ENCODE data around the gene PCTP.

PCTP gene

GRCh38 chr17:55757659-55758058 lies 6.8 kb downstream of the PCTP start:
- DNase-seq (ENCODE audit: low read depth) = no peak

DNA sequence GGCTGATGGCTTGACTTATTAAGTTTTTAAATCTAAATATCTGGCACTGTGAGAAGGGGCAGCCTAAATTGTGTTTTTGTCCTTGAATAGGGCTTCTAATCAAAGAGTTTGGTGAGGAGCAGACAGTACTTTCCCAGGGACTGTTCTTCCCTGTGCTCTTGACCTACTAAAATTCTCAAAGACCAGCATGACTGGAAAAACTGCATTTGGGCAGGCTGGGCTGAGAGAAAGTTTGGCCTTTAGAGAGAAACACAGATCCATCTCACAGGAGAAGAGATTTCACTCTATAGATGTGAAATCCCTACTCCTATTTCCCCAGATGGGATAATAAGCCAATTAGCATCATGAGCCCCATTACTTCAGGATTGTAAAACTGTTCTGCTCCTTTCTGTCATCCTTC lies 7.3 kb downstream of the PCTP start:
- DNase-seq (ENCODE audit: low read depth) = no peak

DNA sequence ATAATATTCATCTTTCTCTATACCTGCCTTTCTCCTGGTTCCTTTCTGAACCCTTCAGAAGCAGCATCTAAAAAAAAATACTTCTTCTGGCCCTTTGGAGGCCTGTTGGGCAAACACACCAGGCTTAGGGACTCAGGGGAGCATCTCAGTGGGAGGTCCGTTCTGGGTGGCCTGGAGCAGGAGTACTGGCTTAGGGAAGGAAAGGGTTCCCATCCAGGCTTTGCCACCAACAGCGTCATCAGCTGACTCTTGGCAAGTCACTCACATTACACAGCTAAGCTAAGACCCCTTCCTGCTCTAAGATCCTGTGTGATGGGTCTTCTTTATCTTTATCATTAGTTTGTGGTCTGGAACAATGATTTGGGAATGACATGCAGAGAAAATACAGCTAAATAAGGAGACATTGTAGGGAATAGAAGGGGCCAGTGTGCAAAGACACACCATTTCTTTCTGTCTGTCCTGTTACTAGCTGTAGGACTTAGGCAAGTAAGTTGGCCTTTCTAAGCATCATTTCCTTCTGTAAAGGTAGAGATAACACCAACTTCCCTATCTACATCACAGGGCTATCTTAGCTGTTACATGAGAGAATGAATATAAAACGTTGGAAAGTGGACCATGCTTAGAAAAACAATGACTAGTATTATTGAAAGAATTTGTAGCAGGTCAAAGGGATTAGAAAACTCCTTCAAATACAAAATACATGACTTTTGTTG lies 9.9 kb downstream of the PCTP start:
- no peak for DNase-seq (ENCODE audit: low read depth)

DNA sequence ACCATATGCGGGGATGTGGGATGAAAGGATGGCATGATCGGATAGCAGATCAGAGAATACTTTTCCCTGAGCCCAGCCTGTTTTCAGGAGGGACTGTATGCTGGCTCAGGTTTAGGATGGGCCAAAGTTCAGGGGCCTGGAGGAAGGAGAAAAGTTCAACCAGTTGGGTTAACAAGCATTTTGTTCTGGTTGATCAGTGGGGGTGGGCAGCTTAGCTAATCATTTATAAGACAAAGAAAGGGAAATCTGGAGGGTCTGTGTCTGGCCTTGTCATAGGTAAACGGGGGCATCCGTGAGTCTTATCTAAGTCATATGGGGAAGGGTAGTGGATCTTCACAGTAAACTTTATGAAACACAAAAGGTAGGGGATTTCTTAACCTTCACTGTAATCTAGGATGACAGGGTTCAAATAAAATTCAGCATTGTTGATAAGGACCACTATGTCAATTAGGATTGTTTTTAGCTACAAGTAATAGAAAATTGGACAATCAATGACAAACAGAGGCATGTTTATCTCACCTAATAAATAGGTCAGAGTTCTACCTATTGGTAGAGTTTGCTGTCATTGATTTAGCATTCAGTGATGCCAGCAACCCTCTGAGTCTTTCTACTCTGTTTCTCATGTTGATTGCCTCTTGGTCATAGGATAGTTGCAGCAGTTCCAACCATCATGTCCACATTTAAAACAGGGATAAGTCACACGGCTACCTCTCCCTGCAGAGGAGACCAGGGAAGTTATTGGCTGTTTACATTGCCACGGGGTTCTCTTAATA lies 11.4 kb downstream of the PCTP start:
- no peak for DNase-seq (ENCODE audit: low read depth)

- no peak for DNase-seq (ENCODE audit: low read depth)
Observed at GRCh38 chr17:55763856-55764255, 13.0 kb downstream of the PCTP start.

DNA sequence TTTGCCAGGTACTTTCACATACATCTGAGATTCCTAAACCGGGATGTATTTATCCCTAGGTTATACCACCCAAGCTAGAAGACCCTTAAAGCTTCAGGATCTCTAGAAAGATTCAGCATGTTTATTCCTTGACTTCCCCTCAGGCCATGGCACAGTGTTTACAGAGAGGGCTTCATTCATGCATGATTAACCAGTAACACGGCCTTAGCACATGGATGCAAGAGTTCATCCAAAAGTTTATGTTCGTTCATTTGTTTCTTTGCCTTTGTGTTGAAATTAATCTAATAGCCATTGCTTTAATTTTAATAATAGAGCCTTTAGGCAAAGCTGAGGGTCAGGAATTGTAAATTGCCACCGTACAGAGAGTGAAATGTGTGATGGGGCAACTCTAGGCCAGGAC lies 13.8 kb downstream of the PCTP start:
- no peak for DNase-seq (ENCODE audit: low read depth)

- no peak for DNase-seq (ENCODE audit: low read depth)
Observed at GRCh38 chr17:55765472-55765871, 14.6 kb downstream of the PCTP start.

DNA sequence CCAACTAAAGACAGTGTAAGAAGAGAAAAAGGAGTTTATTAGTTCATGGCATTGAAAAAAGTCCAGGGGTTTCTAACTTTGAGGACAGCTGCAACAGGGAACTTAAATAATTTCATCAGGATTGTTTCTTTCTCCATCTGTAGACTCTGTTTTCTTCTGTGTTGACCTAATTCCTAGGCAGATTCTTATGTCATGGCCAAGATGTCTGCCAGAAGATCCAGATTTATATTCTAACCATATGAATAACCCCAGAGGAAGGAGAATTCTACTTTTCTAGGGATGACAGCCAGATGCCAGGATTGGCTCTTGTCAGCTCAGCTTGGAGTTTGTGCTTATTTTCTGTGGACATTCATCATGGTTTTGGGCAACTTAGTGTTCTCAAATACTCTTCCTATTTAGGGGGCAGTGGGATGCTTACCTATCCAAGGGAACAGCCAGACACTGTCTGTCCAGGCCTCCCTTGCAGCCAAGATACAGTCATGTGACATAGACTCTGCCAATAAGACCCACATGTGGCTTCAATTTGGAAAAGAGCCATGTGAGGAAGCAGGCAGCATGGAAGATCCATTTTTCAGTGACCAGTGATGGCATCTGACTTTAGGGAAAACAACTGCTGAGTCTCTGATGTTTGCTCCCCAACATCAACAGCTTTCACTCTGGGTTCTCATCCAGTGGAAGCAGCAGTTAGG lies 18.2 kb downstream of the PCTP start:
- DNase-seq (ENCODE audit: low read depth) = no peak

DNA sequence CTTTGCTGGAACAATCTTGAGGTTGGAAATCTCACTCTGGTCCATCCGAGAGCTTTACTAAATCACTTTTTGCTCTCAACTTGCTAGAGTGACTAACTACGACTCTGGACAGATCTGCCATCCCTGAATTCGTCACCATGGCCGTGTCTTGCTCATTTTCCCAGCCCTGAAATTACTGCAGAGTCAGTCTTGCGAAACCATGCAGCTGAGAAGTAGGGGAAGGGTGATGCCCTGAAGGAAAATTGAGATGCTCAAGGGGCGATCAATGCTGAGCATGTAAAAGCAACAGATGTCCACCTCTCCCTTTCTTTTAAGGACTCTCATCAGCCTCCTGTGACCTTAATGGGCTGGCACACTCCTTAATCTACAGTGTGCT lies 18.8 kb downstream of the PCTP start:
- DNase-seq (ENCODE audit: low read depth) = no peak

GRCh38 chr17:55770196-55770870 lies 19.5 kb downstream of the PCTP start:
- DNase-seq (ENCODE audit: low read depth) = no peak

DNA sequence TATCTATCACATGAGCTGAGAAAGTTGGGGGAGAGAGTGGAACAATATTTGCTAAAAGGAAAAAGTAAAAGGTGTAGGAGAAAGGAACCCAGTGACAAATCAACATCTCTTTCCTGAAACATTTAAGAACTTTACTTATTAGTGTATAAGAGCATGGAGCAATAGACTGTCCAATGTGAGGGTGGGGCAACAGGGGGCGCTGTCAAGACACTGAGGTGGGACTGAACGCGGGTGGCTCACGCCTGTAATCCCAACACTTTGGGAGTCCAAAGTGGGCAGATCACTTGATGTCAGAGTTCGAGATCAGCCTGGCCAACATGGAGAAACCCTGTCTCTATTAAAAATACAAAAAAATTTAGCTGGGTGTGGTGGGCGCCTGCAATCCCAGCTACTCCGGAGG lies 21.2 kb downstream of the PCTP start:
- no peak for DNase-seq (ENCODE audit: low read depth)

GRCh38 chr17:55773671-55774070 lies 22.8 kb downstream of the PCTP start:
- DNase-seq (ENCODE audit: low read depth) = no peak

DNA sequence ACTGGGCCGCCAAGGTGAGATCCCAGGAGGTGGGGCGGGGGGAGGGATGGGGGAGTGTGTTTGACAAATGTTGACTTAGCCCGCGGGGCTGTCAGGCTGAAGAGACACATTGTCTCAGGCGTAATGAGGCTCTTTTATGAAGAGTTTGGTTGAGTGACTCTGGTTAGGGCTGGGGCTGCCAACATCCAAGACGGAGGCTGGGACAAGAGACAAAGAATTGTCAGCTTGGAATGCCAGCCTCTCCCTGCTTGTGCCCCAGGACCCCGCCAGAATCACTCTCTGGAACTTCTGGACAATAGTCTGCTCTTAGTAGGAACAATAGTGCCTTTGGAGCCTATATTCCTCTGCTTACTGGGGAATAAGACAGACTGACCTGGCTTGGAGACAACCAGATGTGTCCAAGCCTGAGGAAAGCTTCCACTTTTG lies 24.0 kb downstream of the PCTP start:
- no peak for DNase-seq (ENCODE audit: low read depth)

DNA sequence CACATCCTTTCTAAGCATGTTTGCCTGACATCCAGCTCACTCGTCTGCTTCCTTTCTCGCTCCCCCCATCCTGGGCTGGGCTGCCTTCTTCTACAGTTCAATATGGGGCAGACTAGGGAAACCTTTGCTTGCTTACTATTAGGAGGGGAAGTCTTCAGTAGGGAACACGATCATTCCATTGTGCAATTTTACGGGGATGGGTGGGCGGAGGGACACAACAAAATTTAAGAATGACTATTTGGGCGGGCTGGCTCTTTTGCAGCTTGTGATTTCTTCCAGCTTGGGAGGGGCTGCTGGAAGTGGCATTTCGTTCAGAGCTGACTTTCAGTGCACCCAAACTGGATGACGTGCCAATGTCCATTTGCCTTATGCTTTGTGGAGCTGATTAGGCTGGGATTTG lies 25.4 kb downstream of the PCTP start:
- DNase-seq (ENCODE audit: low read depth) = no peak

GRCh38 chr17:55777471-55777971 lies 26.7 kb downstream of the PCTP start:
- DNase-seq (ENCODE audit: low read depth) = no peak

GRCh38 chr17:55778389-55779118 lies 27.7 kb downstream of the PCTP start:
- no peak for DNase-seq (ENCODE audit: low read depth)

DNA sequence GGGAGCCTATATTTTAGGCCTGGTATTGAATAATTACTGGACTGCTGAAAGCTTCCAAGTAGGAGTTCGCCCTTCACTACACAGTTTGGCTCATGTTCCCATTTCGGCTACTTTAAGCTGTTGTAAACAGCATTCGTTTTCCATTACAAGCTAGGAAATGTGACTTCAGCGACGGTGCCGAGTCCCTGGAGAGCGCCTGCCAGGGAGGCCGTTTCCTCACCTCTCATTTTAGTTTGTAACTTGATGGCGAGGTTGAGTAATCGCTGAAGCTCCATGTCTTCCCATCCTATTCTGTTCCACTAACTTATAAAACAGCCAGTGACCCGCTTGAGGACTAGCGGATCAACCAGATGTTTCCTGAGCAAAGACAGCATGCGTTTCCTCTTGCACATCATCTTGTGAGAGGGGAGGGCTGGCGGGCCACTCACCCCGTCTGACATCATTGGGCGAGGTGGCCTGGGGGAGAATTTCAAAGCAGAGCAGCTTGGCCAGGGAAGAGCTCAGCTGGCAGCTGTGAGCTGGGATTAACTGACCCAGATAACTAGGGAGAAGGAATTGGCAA lies 32.9 kb downstream of the PCTP start:
- no peak for DNase-seq (ENCODE audit: low read depth)

- no peak for DNase-seq (ENCODE audit: low read depth)
Observed at GRCh38 chr17:55784666-55785065, 33.8 kb downstream of the PCTP start.

DNA sequence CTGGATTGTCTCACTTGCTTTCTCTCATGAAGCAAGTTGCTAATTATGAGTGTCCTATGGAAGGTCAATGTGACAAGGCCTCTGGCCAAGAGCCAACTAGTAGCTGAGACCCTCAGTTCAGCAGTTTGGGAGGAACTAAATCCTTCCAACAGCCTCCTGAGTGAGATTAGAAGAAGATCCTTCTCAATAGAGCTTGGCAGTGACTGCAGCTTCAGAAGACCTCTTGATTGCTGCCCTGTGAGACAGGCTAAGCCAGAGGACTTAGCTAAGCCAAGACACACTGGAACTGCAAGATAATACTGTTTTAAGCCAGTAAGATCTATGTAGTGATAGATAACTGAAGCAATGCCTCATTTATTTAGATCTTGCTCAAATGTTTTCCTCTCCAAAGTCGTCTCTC lies 34.3 kb downstream of the PCTP start:
- no peak for DNase-seq (ENCODE audit: low read depth)

DNA sequence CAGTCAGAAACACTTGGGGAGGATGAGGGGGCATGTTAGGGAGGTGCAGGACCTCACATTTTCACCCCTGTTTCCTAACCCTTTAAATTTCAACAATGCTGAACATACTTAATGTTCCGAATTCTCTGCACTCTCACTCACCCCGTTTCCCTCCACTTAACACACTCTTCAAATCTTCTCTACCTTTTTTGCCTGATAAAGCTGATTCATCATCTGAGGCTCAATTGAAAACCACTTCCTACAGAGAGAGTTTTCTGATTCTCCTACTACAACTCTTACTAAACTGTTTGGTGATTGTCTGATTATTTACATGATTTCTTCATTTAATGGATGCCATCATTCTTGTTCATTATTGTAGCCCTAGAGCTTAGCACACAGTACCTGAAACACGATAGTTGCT lies 42.4 kb downstream of the PCTP start:
- no peak for DNase-seq (ENCODE audit: low read depth)

DNA sequence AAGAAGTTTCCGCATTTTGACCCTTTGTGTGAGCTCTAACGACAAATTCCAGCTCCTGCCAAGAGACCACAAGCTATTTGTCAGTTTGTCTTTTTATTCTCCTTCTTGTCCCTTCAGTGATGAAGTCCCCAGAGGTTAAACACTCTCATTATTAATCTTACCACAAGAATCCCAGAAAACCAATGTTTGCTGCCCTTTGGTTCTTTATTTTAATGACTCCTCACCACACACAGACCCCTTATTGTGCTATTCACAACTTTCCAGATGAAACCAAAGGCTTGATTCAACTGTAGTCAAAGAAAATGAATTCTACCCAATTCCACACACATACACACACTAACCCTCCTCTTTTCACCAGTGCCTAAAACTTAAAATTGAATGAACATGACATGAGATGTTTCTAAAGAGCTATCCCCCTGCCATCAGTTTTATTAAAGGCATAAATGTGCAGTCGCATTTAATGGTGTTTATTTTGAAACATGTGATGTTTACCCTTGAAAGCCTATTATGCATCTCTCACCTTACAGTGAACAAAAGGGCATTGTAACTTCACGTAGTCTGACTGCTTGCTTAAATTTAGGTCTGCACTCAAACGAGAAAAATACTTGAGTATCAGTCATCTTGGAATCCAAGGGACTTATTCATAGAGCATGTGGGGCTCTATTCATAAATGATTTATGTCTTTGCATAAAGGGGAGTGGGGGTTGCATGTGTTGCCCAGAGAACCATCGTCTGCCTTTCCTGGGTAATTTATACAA lies 44.1 kb downstream of the PCTP start:
- DNase-seq (ENCODE audit: low read depth) = no peak

Measured in activated T-helper 9 cell treated with anti-CD3 and anti-CD28 coated beads, Interleukin-2, amount 50 U/mL, for 16 hours (primary cell).